Lung (tissue), 12 donors: ENCODE data around the gene CAPZB. TPM values are rescaled to one million over a fixed set of nuclear protein-coding genes. Genes with fewer than 3 reads are reported as not detected.

Experiments
- ATAC-seq: fragments of 200-7000 bp; cut with Tn5 transposase; one replicate; pipeline ENCODE4 v1.9.1; 2020; ENCODE audit warnings: moderate number of reproducible peaks; ENCODE audit not compliant: insufficient read depth, low FRiP score
- DNase-seq, 3 donors: peaks; one replicate each; pipeline ENCODE4 v3.0.0-alpha.2; 2013 to 2017
- H3K27ac ChIP-seq, 2 donors: one replicate each; pipeline ENCODE4 v1.5.1; 2013; ENCODE audit warnings: mild to moderate bottlenecking in 2 of 2, moderate library complexity in 2 of 2, control low read depth in 1 of 2, inconsistent platforms in 1 of 2, low read depth in 1 of 2, low read length in 1 of 2
- H3K27me3 ChIP-seq, 3 donors: one replicate each; pipeline ENCODE4 v1.5.1; 2013; ENCODE audit warnings: low read length in 2 of 3; ENCODE audit not compliant: control insufficient read depth in 3 of 3, insufficient read depth in 3 of 3
- H3K36me3 ChIP-seq, 4 donors: one replicate each; pipeline ENCODE4 v1.5.1; 2013; ENCODE audit warnings: low read length in 4 of 4, mild to moderate bottlenecking in 1 of 4, moderate library complexity in 1 of 4; ENCODE audit not compliant: control insufficient read depth in 4 of 4, insufficient read depth in 4 of 4
- H3K4me1 ChIP-seq, 5 donors: one replicate each; pipeline ENCODE4 v1.5.1; 2013; ENCODE audit warnings: low read length in 5 of 5, mild to moderate bottlenecking in 2 of 5, moderate library complexity in 1 of 5; ENCODE audit not compliant: control insufficient read depth in 5 of 5, insufficient read depth in 5 of 5
- H3K4me3 ChIP-seq: one replicate; pipeline ENCODE4 v1.5.1; 2013; ENCODE audit warnings: mild to moderate bottlenecking, control low read depth, moderate library complexity
- H3K9ac ChIP-seq, 2 donors: one replicate each; pipeline ENCODE4 v1.5.1; 2013; ENCODE audit warnings: low read length in 2 of 2, control low read depth in 1 of 2; ENCODE audit not compliant: insufficient read depth in 1 of 2
- H3K9me3 ChIP-seq, 4 donors: one replicate each; pipeline ENCODE4 v1.5.1; 2013; ENCODE audit warnings: low read length in 3 of 4, mild to moderate bottlenecking in 1 of 4, moderate library complexity in 1 of 4; ENCODE audit not compliant: control insufficient read depth in 4 of 4, insufficient read depth in 3 of 4
- CTCF ChIP-seq: IDR thresholded peaks from 2 replicates; pipeline ENCODE4 v1.5.1; 2012; ENCODE audit warnings: mild to moderate bottlenecking; ENCODE audit errors: control extremely low read depth, extremely low read depth
- WGBS, 2 donors: extraction: QIAGEN DNeasy Blood & Tissue Kit; methylation state at CpG; one replicate each; pipeline ENCODE4 v1.1.7; 2013; 5-methylcytosine and 5-hydroxymethylcytosine counted together
- polyA plus RNA-seq, 2 donors: library from polyadenylated mRNA; stranded (reverse); fragments of 200-250 nt; gene quantifications; one replicate each; pipeline ENCODE4 v1.2.1, GENCODE V29; 2013
- total RNA-seq, 2 donors: library from RNA; depleted of rRNA in 1 of 2; stranded (reverse); fragments of >200 nt in 1 of 2; gene quantifications; one replicate each; pipeline ENCODE4 v1.2.1, GENCODE V29; 2014 to 2021
- donor health status: control.
- donor health status: control.
- donor health status: Bipolar disorder and iron deficiency.
- donor health status: healthy.
- donor health status: DM: yes; HTN: yes; CAD: no.

Gene CAPZB
- total and polyA plus RNA-seq, 4 donors = 94.7 to 339 (median 278) TPM

DNA sequence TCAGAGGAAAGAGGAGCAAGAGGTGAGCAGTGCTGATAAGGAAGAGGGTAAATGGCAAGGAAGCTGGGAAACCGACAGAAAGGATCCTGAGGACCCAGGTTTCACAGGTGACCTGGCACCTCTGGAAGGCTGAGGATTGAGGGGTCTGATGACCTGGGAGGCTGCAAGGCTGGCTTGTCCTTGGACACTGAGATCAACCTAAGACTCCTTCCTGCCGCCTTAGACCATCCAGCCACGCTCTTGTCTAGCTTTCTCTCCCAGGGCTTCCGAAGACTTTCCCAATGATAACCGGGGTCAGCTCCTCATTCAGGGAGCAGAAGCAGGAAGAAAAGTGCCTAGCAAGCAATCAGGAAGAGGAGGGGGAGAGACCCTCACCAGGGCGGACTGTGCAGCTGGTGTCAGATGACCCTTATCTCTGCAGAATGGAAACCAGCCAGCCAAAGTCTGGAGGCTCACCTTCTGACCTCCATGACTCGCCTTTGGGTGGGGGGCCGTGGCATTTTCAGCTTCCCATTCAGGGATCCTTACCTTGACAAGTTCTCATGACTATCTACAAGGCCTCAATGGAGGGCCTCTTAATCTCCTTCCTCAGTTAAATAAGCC, 77.7 kb downstream of the CAPZB start:
- peak overlapping the region in 1 of 2 donors; percentile 26 for H3K9ac ChIP-seq
- no peak for TF ChIP-seq CTCF
- WGBS, 2 donors = 81 to 86% methylated on average over 8 of the region's 8 CpGs

DNA sequence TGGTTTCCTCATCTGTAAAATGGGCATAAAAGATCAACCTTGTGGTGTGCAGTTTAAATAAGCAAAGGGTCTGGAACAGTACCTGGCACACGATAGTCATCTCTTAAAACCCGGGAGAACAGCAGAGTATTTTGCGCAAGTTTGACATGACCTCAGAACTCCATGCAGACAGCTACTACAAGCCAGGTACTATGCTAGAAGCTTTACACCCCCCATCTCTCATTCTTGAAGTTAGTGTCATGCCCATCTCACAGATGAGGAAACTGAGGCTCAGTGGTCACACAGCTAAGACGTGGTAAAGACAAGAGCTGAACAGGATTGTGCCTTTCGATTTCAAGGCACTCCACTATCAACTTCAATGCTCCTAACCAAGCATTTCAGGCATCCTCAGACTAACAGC, 78.7 kb downstream of the CAPZB start:
- Histone ChIP-seq H3K9ac (no peak overlapping the region), H3K4me3 (no peak overlapping the region), H3K36me3 (peaks cover 0 to 9% (median under 1%) of the 10 kb centered on the region in 4 donors), H3K9me3 (no peaks in the 10 kb centered on the region), H3K4me1 (peaks cover 12 to 49% (median 32%) of the 10 kb centered on the region in 5 donors), H3K27me3 (no peaks in the 10 kb centered on the region), H3K27ac (no peak overlapping the region)
- 94 to 95% methylated on average over 5 of the region's 5 CpGs for WGBS, 2 donors
- DNase-seq (no peak), ATAC-seq (no peak)
- no peak for TF ChIP-seq CTCF

More for the DNA sequence above, 77.7 kb downstream of the CAPZB start:
- Histone ChIP-seq H3K27ac (peak overlapping the region in 1 of 2 donors; percentile 5), H3K4me1 (peaks cover 10 to 49% (median 32%) of the 10 kb centered on the region in 5 donors), H3K9me3 (no peaks in the 10 kb centered on the region), H3K4me3 (no peak overlapping the region), H3K36me3 (peaks cover 0 to 9% (median 2%) of the 10 kb centered on the region in 4 donors), H3K27me3 (no peaks in the 10 kb centered on the region)
- no peak for ATAC-seq
- no peak for DNase-seq

DNA sequence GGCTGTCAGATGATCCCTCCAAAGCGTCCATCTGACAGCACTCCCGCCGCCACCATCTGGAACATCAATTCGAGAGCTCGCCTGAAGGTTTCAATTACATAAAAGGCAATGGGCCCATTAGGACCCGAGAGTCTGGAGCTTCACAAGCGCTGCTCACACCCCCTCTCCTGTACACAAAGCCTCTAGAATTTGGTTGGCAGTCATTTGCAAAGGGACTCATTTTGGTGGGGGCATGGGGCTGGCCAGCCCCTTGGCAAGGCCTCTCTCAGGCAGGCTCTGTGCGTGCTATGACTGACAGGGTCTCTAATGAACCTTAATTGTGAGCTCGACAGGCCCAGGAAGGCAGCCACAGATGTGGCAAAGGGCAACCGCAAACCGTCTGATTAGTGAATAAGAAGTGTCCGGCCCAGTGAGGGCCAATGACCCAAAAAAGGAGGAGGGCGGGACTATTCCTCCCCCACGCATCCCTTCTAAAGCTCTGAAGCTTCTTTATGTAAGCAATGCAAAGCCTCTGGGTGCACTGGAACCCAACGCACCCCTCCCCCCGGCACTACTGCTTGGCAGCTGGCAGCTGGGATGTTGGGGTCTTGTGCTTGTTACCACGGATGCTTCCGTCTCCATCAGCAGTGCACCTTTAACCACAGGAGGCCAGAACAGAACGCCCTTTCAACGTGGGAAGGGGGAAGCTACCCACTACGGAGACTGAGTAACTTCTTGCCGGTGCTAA, 79.4 kb downstream of the CAPZB start:
- peaks cover 13 to 56% (median 35%) of the 10 kb centered on the region in 5 donors for H3K4me1 ChIP-seq
- H3K9ac ChIP-seq = no peak overlapping the region
- peaks cover 0 to 9% (median 0%) of the 10 kb centered on the region in 4 donors for H3K36me3 ChIP-seq
- 74% methylated on average over 22 of the region's 22 CpGs for WGBS, 2 donors
- no peak for ATAC-seq
- TF ChIP-seq CTCF = no peak
- H3K4me3 ChIP-seq = no peak overlapping the region
- peak overlapping the region in 1 of 2 donors; percentile 7 for H3K27ac ChIP-seq
- H3K9me3 ChIP-seq = no peaks in the 10 kb centered on the region
- no peaks in the 10 kb centered on the region for H3K27me3 ChIP-seq
- peak; percentile 78 to 90 (median 90) for DNase-seq
